Lower leg skin (tissue), 4 donors: ENCODE data around the gene TRPV5. TPM values are rescaled to one million over a fixed set of nuclear protein-coding genes. Genes with fewer than 3 reads are reported as not detected.

Experiments
- DNase-seq, 2 donors: peaks; one replicate each; pipeline ENCODE4 v3.0.0-alpha.2; 2019; ENCODE audit warnings: low spot score in 2 of 2
- H3K4me3 ChIP-seq: fragments of 200-600 bp; sonication (generic); 2 replicates; pipeline ENCODE4 v1.5.1; 2017; ENCODE audit warnings: mild to moderate bottlenecking, low read depth; ENCODE audit not compliant: poor library complexity, severe bottlenecking
- POLR2A ChIP-seq, 2 donors: fragments of 450-650 bp; IDR thresholded peaks; one replicate each; pipeline ENCODE4 v1.6.1; 2016 to 2017; ENCODE audit warnings: antibody characterized with exemption in 2 of 2, mild to moderate bottlenecking in 1 of 2, moderate library complexity in 1 of 2
- WGBS, 2 donors: methylation state at CpG; one replicate each; pipeline ENCODE4 v1.1.5; 2018; 5-methylcytosine and 5-hydroxymethylcytosine counted together
- intact Hi-C: fragments of 100-400 bp; cut with DNase I; formaldehyde crosslinking; loops from one replicate; pipeline ENCODE4 v1.15.0; 2023; ENCODE audit warnings: low total_unique reads
- total RNA-seq, 4 donors: library from RNA; depleted of rRNA; stranded (reverse); fragments of >200 nt; gene quantifications; one replicate each; pipeline ENCODE4 v1.1.0, GENCODE V29; 2016
- TF ChIP-seq, protein P1 (sequence below), 3 donors: fragments of 450-650 bp; IDR thresholded peaks; one replicate each; pipeline ENCODE4 v1.5.1; 2016; ENCODE audit warnings: antibody characterized with exemption in 3 of 3, mild to moderate bottlenecking in 3 of 3, moderate library complexity in 2 of 3

The TRPV5 gene
- total RNA-seq, 4 donors from 2014 or later: not detected

DNA sequence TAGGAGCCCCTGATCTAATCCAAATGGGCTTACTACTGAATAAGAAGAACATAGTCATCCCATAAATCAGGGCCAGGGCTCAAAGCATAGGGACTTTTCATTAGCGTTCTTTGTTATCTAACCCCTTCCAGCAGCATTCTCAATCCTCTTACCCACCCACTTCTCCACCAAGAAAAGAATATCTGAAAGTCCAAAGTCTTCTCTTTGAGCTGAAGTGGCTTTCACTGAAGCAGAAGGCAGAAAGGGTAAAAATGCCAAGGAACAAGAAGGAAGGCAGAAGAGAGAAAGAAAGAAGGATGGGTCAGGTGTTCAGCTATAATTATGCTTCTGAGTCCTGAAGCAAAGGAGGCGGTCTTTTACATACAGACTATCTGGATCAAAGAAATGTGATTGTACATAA is 10.2 kb downstream of the TRPV5 start:
- DNase-seq: no peak
- intact Hi-C loops: no loop called here
- 45 to 47% methylated on average over 2 of the region's 2 CpGs for WGBS, 2 donors
- TF ChIP-seq, protein P1, sequence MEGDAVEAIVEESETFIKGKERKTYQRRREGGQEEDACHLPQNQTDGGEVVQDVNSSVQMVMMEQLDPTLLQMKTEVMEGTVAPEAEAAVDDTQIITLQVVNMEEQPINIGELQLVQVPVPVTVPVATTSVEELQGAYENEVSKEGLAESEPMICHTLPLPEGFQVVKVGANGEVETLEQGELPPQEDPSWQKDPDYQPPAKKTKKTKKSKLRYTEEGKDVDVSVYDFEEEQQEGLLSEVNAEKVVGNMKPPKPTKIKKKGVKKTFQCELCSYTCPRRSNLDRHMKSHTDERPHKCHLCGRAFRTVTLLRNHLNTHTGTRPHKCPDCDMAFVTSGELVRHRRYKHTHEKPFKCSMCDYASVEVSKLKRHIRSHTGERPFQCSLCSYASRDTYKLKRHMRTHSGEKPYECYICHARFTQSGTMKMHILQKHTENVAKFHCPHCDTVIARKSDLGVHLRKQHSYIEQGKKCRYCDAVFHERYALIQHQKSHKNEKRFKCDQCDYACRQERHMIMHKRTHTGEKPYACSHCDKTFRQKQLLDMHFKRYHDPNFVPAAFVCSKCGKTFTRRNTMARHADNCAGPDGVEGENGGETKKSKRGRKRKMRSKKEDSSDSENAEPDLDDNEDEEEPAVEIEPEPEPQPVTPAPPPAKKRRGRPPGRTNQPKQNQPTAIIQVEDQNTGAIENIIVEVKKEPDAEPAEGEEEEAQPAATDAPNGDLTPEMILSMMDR (IDR thresholded peaks at IDR 0.05): no peak
- TF ChIP-seq POLR2A (IDR thresholded peaks at IDR 0.05): no peak
- no peak overlapping the region for H3K4me3 ChIP-seq

DNA sequence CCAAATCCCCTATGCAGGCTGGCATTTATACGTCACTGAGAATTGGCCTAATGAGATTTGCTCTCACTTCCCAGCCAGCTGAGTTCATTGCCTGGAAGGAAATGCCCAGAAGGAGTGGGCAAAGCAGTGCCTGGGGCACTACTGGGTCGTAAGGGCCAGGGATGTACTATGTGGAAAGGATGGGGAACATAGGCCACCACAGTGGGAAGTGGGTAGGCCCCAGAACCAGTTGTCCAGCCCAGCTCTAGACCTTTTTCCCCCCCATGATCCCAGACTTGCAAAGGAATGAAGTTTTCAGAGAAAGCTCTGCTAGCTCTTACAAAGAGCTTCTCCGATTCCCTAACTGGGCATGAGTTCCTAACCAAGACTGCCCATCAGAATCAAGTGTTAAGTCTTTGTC is 13.9 kb downstream of the TRPV5 start:
- DNase-seq: peak in 1 of 2 donors; percentile 58

GRCh38 chr7:142918901-142919300 is 14.6 kb downstream of the TRPV5 start:
- intact Hi-C loops: no loop called here
- DNase-seq: peak in 1 of 2 donors; percentile 56
- no peak overlapping the region for H3K4me3 ChIP-seq
- 87% methylated on average over 2 of the region's 2 CpGs for WGBS, 2 donors
- TF ChIP-seq, protein P1 (IDR thresholded peaks at IDR 0.05): no peak

More for the DNA sequence above, 13.9 kb downstream of the TRPV5 start:
- intact Hi-C loops: no loop called here
- TF ChIP-seq, protein P1 (IDR thresholded peaks at IDR 0.05): no peak
- no peak overlapping the region for H3K4me3 ChIP-seq
- WGBS, 2 donors: 81 to 89% methylated on average over 3 of the region's 3 CpGs

GRCh38 chr7:142917447-142917846 is 16.1 kb downstream of the TRPV5 start:
- intact Hi-C loops: no loop called here
- DNase-seq: peak in 1 of 2 donors; percentile 21
- WGBS, 2 donors: 76 to 77% methylated on average over 3 of the region's 3 CpGs
- H3K4me3 ChIP-seq: no peak overlapping the region
- TF ChIP-seq, protein P1 (IDR thresholded peaks at IDR 0.05): no peak
- no peak for TF ChIP-seq POLR2A (IDR thresholded peaks at IDR 0.05)

- H3K4me3 ChIP-seq: no peak overlapping the region
- intact Hi-C loops: no loop called here
- WGBS, 2 donors: 38 to 51% methylated on average over 2 of the region's 2 CpGs
- TF ChIP-seq, protein P1 (IDR thresholded peaks at IDR 0.05): no peak
- TF ChIP-seq POLR2A (IDR thresholded peaks at IDR 0.05): no peak
- DNase-seq: peak in 1 of 2 donors; percentile 15
Measured at GRCh38 chr7:142916508-142916907, 17.0 kb downstream of the TRPV5 start.

DNA sequence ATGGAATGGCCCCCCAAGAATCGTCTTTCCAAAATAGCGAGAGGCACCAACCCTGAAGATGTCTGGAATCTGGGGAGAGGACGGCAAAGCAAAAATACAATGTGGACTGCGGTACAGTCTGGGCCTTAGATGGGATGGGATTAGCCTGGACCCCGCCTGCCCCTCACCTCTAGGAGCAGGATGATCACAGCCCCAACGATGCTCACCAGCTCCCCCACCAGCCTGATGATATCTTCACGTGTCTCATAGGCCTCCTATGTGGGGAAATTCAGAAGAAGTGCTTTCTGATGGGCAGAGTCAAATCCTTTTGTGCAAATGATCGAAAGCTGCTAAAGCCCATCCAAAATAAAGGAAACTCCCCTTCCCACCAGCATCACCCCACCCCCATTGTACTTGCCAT is 18.2 kb downstream of the TRPV5 start:
- WGBS, 2 donors: 87 to 91% methylated on average over 8 of the region's 8 CpGs
- peak in 1 of 2 donors; percentile 34 for DNase-seq

More for the DNA sequence above, 18.2 kb downstream of the TRPV5 start:
- intact Hi-C loops: no loop called here
- H3K4me3 ChIP-seq: no peak overlapping the region
- no peak for TF ChIP-seq POLR2A (IDR thresholded peaks at IDR 0.05)
- TF ChIP-seq, protein P1 (IDR thresholded peaks at IDR 0.05): no peak
